GM10248 (cell line): Measurements from ENCODE around the gene ARID5A.

Experiments
- CTCF ChIA-PET: fragments of 300-600 bp; sonication (Branson Sonifier 250); formaldehyde crosslinking; extraction: SDS; loops from one replicate; lab custom pipeline; 2021; ENCODE audit warnings: antibody characterized with exemption; lab: Yijun Ruan, JAX
- POLR2A ChIA-PET: fragments of 350-650 bp; sonication (Branson Sonifier 250); formaldehyde crosslinking; extraction: SDS; loops from one replicate; lab custom pipeline; 2020; ENCODE audit warnings: antibody characterized with exemption; lab: Yijun Ruan, JAX
- DNase-seq: peaks from one replicate; pipeline ENCODE4 v3.0.0; 2012; ENCODE audit errors: extremely low spot score
- TF ChIP-seq, protein P1 (sequence below): IDR thresholded peaks from 2 replicates; pipeline ENCODE4 v1.5.1; 2012; ENCODE audit warnings: mild to moderate bottlenecking, low read depth; ENCODE audit errors: extremely low read depth, missing control alignments, control extremely low read depth

ARID5A gene

DNA sequence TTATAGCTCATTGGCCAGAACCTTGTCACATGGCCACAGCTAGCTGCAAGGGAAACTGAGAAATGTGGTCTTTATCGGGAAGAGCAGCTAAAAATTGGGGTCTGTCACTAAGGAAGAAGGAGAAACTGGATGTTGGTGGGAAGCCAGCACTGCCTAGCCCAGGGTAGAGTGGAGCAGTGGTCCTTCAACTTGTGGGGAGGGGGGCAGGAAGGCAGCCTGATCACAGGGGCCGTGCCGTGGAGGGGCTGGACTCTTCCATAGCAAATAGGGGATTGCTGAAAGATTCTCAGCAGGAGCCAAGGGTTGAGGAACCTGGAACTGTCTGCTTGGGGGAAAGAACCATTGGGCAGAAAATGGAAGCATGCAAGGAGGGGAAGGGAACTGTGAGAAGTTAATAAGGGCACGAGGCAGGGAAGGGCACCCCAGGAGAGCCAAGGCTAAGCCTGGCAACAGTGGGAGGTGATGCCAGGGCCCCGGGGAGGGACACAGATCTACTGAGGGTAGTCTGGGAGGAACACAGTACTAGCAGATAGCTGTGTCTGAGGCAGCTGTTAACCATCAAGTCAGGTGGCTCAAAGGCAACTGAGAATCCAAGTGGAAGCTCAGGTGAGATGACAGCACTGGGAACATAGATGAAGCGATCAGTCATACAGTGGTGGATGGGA lies 25.5 kb upstream of the ARID5A start:
- DNase-seq: no peak
- CTCF ChIA-PET: interaction anchor here (0.7 to 18.4 kb wide), 19 partner anchors 17 to 518 kb away, joined by 3 to 349 read pairs (median 6); partner anchors contain the start of genes ARID5A and ASTL
- TF ChIP-seq, protein P1, sequence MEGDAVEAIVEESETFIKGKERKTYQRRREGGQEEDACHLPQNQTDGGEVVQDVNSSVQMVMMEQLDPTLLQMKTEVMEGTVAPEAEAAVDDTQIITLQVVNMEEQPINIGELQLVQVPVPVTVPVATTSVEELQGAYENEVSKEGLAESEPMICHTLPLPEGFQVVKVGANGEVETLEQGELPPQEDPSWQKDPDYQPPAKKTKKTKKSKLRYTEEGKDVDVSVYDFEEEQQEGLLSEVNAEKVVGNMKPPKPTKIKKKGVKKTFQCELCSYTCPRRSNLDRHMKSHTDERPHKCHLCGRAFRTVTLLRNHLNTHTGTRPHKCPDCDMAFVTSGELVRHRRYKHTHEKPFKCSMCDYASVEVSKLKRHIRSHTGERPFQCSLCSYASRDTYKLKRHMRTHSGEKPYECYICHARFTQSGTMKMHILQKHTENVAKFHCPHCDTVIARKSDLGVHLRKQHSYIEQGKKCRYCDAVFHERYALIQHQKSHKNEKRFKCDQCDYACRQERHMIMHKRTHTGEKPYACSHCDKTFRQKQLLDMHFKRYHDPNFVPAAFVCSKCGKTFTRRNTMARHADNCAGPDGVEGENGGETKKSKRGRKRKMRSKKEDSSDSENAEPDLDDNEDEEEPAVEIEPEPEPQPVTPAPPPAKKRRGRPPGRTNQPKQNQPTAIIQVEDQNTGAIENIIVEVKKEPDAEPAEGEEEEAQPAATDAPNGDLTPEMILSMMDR: no peak
- POLR2A ChIA-PET: no interaction called here

DNA sequence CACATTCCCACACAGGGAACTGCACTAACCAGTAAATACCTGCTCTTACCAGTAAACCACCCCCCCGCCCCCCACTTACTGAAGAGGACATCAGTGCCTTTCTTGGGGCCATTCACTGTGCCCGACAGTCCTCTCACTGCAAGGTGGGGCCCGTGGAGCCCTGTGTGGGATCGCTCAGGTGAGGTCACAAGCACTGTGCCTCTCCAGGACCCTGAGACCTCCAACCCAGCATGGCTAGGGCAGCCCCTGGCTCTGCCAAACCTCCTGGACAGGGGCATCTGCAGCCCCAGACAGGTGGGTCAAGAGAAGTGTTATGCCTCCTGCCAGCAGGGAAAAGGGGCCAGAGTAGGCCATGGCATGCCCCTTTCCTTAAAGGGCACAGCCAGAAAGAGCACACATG lies 24.7 kb upstream of the ARID5A start:
- no peak for DNase-seq
- POLR2A ChIA-PET: no interaction called here
- CTCF ChIA-PET: interaction anchor here (0.7 to 18.4 kb wide), 15 partner anchors 18 to 519 kb away, joined by 3 to 349 read pairs (median 6); partner anchors contain the start of genes ARID5A and ASTL
- TF ChIP-seq, protein P1: no peak

DNA sequence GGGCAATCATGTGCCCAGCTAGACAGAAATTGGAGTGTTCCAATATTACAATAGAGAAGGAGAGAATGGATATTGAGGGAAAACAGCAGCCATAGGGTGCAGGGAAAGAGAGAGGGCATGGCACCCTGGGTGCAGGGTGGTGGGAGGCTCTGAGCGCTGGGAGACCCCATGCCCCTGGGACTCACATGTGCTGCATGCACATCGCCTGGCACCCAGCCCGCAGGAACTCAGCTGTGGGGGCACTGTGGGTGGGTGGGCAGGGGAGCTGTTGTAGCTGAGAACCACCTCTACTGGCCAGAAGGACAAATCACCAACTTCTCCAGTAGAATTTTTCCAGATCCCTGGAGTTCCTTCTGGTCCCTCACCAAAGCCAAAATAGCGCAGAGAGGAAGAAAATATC lies 24.2 kb upstream of the ARID5A start:
- ChIA-PET POLR2A (interaction anchor here (0.7 kb wide), 1 partner anchor 112 kb away, joined by 3 read pairs; no protein-coding TSS in a partner anchor), CTCF (interaction anchor here (1.4 to 18.4 kb wide), 7 partner anchors 18 to 520 kb away, joined by 3 to 349 read pairs (median 8); partner anchors contain the start of genes ARID5A and ASTL)
- DNase-seq: no peak
- TF ChIP-seq, protein P1: no peak

DNA sequence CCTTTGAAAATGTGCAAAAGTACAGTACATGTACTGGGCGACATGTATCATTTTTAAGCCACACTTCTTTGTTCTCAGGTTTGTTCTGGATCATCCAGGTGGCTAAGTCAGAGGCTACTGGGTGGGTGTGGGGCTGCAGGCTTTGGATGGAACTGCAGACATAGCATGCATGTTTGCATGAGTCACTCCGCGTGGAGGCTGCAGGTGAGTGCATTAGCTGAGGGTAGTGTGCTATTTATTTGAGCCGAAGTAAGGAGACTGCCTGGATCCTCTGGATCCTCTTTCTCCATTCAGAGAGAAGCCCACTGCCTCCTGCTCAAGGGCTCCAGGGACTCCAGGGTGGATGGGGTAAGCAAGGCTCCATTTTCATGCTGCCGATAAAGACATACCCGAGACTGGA lies 22.0 kb upstream of the ARID5A start:
- no peak for DNase-seq
- TF ChIP-seq, protein P1: no peak
- CTCF ChIA-PET: interaction anchor here (1.3 to 18.4 kb wide), 2 partner anchors 15 to 108 kb away, joined by 3 to 349 read pairs; partner anchors contain the start of gene ARID5A
- POLR2A ChIA-PET: no interaction called here

DNA sequence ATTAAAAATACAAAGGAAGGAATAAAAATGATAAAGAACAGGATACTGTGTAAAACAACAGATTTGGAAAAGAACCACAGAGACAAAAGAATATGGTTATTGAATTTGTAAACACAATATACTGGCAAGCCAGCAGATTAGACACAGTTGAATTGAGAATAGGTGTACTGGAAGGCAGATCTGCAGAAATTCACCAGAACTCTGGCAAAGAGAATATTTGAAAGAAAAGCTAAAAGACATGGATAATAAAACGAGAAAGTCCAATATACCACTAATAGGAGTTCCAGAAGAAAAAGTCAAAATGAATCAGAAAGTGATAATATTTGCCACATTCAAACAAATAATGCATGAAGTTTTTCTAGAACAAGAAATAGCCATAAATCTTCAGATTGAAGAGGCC lies 19.5 kb upstream of the ARID5A start:
- DNase-seq: no peak
- TF ChIP-seq, protein P1: no peak
- POLR2A ChIA-PET: no interaction called here
- CTCF ChIA-PET: interaction anchor here (1.3 to 26.6 kb wide), 4 partner anchors 4 to 110 kb away, joined by 4 to 349 read pairs (median 178); partner anchors contain the start of genes ARID5A and NEURL3

DNA sequence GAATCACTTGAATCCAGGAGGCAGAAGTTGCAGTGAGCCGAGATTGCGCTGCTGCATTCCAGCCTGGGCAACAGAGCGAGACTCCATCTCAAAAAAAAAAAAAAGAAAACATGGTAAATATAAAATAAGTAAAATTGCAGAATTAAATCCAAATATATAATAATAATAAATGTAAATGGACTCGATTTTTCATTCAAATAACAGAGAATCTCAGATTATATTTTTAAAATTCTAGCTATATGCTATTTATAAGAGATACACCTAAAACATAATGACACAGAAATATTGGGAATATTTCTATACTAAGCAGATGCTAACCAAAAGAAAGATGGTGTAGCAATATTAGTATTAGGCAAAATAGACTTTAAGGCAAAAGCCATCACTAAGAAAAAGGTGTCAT lies 16.3 kb upstream of the ARID5A start:
- ChIA-PET POLR2A (no interaction called here), CTCF (interaction anchor here (1.2 to 26.6 kb wide), 3 partner anchors 7 to 47 kb away, joined by 3 to 349 read pairs (median 349); partner anchors contain the start of genes ARID5A and NEURL3)
- TF ChIP-seq, protein P1: no peak
- DNase-seq: no peak
